ENCODE measurements around the gene MANBA.

DNA sequence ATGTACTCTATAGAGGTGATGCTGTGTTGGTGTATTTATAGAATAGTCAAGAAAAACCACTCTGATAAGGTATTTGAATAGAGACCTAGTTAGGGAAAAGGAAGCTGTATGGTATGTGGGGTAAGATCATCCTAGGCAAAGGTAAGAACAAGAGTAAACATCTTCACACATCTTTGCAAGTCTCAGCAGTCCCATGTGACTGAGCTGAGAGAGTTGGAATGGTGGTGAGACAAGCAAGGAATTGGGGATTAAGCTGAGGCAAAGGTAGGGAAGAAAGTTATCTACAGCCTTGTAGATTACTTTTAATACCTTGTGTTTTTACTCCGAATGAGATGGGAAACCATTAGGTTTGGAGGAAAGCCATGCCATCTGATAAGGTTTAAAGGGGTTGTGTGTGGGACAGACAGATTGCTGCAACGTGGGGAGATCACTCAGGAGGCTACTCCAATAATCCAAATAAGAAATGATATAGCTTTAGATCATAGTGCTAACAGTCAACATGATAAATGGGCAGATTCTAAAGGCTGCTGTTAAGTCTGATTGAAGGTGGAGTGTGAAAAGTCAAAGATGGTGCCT, 31.7 kb upstream of the MANBA start:
- TF ChIP-seq, protein P1, sequence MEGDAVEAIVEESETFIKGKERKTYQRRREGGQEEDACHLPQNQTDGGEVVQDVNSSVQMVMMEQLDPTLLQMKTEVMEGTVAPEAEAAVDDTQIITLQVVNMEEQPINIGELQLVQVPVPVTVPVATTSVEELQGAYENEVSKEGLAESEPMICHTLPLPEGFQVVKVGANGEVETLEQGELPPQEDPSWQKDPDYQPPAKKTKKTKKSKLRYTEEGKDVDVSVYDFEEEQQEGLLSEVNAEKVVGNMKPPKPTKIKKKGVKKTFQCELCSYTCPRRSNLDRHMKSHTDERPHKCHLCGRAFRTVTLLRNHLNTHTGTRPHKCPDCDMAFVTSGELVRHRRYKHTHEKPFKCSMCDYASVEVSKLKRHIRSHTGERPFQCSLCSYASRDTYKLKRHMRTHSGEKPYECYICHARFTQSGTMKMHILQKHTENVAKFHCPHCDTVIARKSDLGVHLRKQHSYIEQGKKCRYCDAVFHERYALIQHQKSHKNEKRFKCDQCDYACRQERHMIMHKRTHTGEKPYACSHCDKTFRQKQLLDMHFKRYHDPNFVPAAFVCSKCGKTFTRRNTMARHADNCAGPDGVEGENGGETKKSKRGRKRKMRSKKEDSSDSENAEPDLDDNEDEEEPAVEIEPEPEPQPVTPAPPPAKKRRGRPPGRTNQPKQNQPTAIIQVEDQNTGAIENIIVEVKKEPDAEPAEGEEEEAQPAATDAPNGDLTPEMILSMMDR (IDR thresholded peaks at IDR 0.05; ENCODE audit: low read depth, low read length), result no peak
- no peak for TF ChIP-seq EZH2phosphoT487 (IDR thresholded peaks at IDR 0.05; ENCODE audit: low read depth)

Measured in OCI-LY3 (cell line).